ENCODE measurements around the gene LNPEP. TPM values are rescaled to one million over a fixed set of nuclear protein-coding genes. Genes with fewer than 3 reads are reported as not detected.

LNPEP gene
- total and polyA plus RNA-seq, 2 of the 4 experiments (the other 2 are of a cell fraction), result 3.6 to 27.4 TPM

DNA sequence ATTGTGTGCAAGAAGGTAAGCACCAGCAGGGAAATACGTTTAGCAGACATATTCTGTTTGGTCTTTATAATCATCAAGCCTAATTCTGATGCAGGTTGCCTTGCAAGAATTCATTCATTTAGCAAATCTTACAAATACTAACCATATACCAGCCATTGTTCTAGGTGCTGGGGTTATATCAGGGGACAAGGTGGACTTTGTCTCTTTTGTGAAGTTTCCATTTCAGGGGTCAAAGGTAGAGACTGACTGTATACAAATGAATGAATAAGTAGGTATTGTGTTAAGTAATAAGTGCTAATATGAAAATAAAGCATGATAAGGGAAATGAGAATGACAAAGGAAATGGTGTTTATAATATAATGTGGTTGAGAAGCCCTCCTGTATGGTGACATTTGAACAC, 64.0 kb downstream of the LNPEP start:
- BruUV-seq (replicated peaks), result no TSS peak
- no peak for DNase-seq
- in situ Hi-C loops (cut with MboI; ENCODE audit: low sequenced_read_pairs) (no loop called here), dilution Hi-C loops (cut with HindIII; ENCODE audit: low sequenced_read_pairs, unreplicated experiment) (no loop called here), intact Hi-C loops (cut with micrococcal nuclease) (loop anchor here (5.0 to 10.0 kb wide), 3 partner anchors 63 to 245 kb away; partner anchors contain the start of gene LNPEP)
- no peak overlapping the region for H3K9ac ChIP-seq (ENCODE audit: low read depth, low read length)
- H3K27me3 ChIP-seq (ENCODE audit: control insufficient read depth, insufficient read depth, low read length), result no peaks in the 10 kb centered on the region
- no peak overlapping the region for H2AK5ac ChIP-seq (ENCODE audit: low read depth, low read length)
- 0 out of 2 replicates have a peak, but pooled peaks cover 3% of the 10 kb centered on the region for H3K9me1 ChIP-seq (ENCODE audit: insufficient read depth, low read length)
- ChIA-PET CTCF (no interaction called here), POLR2A (ENCODE audit: unreplicated experiment) (no interaction called here)
- H3K18ac ChIP-seq (ENCODE audit: low read depth, low read length), result no peak overlapping the region
- no peak overlapping the region for H3K27ac ChIP-seq (ENCODE audit: insufficient read depth, low read length)
- no peak overlapping the region for H3K4ac ChIP-seq (ENCODE audit: low read depth, low read length)
- H3K9me3 ChIP-seq (ENCODE audit: control insufficient read depth, insufficient read depth, low read length), result no peaks in the 10 kb centered on the region
- H2AK9ac ChIP-seq (replicated peaks; ENCODE audit: low read depth, low read length, poor library complexity), result no peak overlapping the region
- no CpG with 5 or more reads among the region's 1 CpG for WGBS, 2 experiments (ENCODE audit: extremely low coverage in 2 of 2, insufficient read length in 1 of 2)
- no peaks in the 10 kb centered on the region; a peak in 1 of 4 replicates for H3K79me1 ChIP-seq (ENCODE audit: low read depth in 1 of 2, low read length in 2 of 2)
- H3K23ac ChIP-seq (ENCODE audit: low read depth, low read length), result no peak overlapping the region
- H3K4me3 ChIP-seq (ENCODE audit: insufficient read depth, low read depth, low read length), result no peak overlapping the region
- no peaks in the 10 kb centered on the region for H3K36me3 ChIP-seq (ENCODE audit: control insufficient read depth, insufficient read depth, low read length)
- no peak overlapping the region for H4K8ac ChIP-seq (ENCODE audit: low read depth in 2 of 2, low read length in 2 of 2)
- peaks cover 3% of the 10 kb centered on the region; the same call in 1 of the 2 replicates for H3K4me1 ChIP-seq (ENCODE audit: control insufficient read depth, insufficient read depth, low read length)
- no peak overlapping the region for H3K4me2 ChIP-seq (ENCODE audit: low read depth, low read length)
- no peak overlapping the region for H3K56ac ChIP-seq (ENCODE audit: extremely low read depth, insufficient read depth, low read length)
- no peak overlapping the region for H3K14ac ChIP-seq (replicated peaks; ENCODE audit: low read depth, low read length)
- no peak for ATAC-seq (ENCODE audit: low read depth)
- H4K5ac ChIP-seq (ENCODE audit: low read depth, low read length), result no peak overlapping the region
- H2BK15ac ChIP-seq (ENCODE audit: low read depth, low read length), result no peak overlapping the region
- no peak overlapping the region for H4K91ac ChIP-seq (ENCODE audit: insufficient read depth, low read depth, low read length)
- H2BK20ac ChIP-seq (ENCODE audit: low read depth, low read length), result no peak overlapping the region
- H2BK5ac ChIP-seq (ENCODE audit: low read depth, low read length, poor library complexity, severe bottlenecking), result no peak overlapping the region
- H4K20me1 ChIP-seq (ENCODE audit: insufficient read depth, low read length), result no peaks in the 10 kb centered on the region
- no peak overlapping the region for H2BK120ac ChIP-seq (ENCODE audit: low read depth, low read length)
- no peak overlapping the region for H2AFZ ChIP-seq (replicated peaks; ENCODE audit: low read length, poor library complexity)
- TF ChIP-seq CHD1 (IDR thresholded peaks at IDR 0.05; ENCODE audit: low read depth, low read length), result no peak
- no peak for TF ChIP-seq MXI1 (IDR thresholded peaks at IDR 0.05; ENCODE audit: borderline replicate concordance, low read depth, low read length)
- TF ChIP-seq POLR2A (IDR thresholded peaks at IDR 0.05; ENCODE audit: low read depth, low read length), result no peak
- TF ChIP-seq MAFK (IDR thresholded peaks at IDR 0.05; ENCODE audit: low read depth, low read length), result no peak
- TF ChIP-seq RCOR1 (IDR thresholded peaks at IDR 0.05; ENCODE audit: insufficient replicate concordance, low read length), result no peak
- TF ChIP-seq MAZ (IDR thresholded peaks at IDR 0.05; ENCODE audit: borderline replicate concordance, low read depth, low read length), result no peak
- no peak for TF ChIP-seq NFE2L2 (IDR thresholded peaks at IDR 0.05; ENCODE audit: low read depth, low read length)
- no peak for TF ChIP-seq CEBPB (IDR thresholded peaks at IDR 0.05; ENCODE audit: low read depth, low read length)
- no peak for TF ChIP-seq RAD21 (IDR thresholded peaks at IDR 0.05; ENCODE audit: low read length)
- TF ChIP-seq, protein P1, sequence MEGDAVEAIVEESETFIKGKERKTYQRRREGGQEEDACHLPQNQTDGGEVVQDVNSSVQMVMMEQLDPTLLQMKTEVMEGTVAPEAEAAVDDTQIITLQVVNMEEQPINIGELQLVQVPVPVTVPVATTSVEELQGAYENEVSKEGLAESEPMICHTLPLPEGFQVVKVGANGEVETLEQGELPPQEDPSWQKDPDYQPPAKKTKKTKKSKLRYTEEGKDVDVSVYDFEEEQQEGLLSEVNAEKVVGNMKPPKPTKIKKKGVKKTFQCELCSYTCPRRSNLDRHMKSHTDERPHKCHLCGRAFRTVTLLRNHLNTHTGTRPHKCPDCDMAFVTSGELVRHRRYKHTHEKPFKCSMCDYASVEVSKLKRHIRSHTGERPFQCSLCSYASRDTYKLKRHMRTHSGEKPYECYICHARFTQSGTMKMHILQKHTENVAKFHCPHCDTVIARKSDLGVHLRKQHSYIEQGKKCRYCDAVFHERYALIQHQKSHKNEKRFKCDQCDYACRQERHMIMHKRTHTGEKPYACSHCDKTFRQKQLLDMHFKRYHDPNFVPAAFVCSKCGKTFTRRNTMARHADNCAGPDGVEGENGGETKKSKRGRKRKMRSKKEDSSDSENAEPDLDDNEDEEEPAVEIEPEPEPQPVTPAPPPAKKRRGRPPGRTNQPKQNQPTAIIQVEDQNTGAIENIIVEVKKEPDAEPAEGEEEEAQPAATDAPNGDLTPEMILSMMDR (conservative IDR thresholded peaks at IDR 0.05; ENCODE audit: low read depth, low read length), result no peak
- TF ChIP-seq, protein P2, sequence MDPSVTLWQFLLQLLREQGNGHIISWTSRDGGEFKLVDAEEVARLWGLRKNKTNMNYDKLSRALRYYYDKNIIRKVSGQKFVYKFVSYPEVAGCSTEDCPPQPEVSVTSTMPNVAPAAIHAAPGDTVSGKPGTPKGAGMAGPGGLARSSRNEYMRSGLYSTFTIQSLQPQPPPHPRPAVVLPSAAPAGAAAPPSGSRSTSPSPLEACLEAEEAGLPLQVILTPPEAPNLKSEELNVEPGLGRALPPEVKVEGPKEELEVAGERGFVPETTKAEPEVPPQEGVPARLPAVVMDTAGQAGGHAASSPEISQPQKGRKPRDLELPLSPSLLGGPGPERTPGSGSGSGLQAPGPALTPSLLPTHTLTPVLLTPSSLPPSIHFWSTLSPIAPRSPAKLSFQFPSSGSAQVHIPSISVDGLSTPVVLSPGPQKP (IDR thresholded peaks at IDR 0.05; ENCODE audit: borderline replicate concordance, low read depth, low read length), result no peak
